AG04449 (cell line): ENCODE data around the gene AIP.

Experiments used
- CTCF ChIA-PET: fragments of 350-600 bp; formaldehyde crosslinking; extraction: SDS; loops from one replicate; lab custom pipeline; 2021; ENCODE audit warnings: antibody characterized with exemption; lab: Yijun Ruan, JAX
- POLR2A ChIA-PET: fragments of 400-600, 350-600 bp; formaldehyde crosslinking; extraction: SDS; loops from one replicate; lab custom pipeline; 2020; ENCODE audit warnings: antibody characterized with exemption, inconsistent platforms; lab: Yijun Ruan, JAX
- DNase-seq: peaks from one replicate; pipeline ENCODE4 v3.0.0-alpha.2; 2010; ENCODE audit warnings: low read depth, low spot score
- H3K4me3 ChIP-seq: 2 replicates; pipeline ENCODE4 v1.5.1; 2011; ENCODE audit warnings: low read depth, mild to moderate bottlenecking, control low read depth, low read length
- CTCF ChIP-seq: IDR thresholded peaks from one replicate; pipeline ENCODE4 v1.5.1; 2011; ENCODE audit warnings: mild to moderate bottlenecking, moderate library complexity, low read length, control low read depth, inconsistent platforms; ENCODE audit not compliant: insufficient read depth; ENCODE audit errors: missing control alignments

Gene AIP

DNA sequence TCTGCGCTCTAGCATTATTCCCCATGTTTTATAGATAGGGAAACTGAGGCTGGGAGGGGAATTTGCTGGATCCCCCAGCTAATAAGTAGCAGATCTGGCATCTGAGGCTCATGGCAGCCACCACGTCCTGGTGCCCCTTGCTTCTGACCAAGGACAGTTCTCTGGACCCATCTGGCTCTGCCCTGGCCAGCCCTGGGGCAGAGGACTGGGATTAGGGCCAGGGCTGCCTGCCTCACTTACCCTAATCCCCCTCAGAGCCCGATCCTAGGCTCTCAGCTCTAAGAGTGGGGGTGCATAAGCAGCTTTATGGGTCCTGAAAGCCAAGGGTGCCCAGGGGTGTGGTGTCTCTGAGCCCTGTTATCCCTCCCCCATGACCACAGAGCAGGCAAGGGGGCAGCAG, 27.8 kb upstream of the AIP start, which contains the start of gene CABP4:
Gene CABP4 (plus strand): TSS at position 301 of the 400 bp plus-strand sequence. CDS start 70 bp downstream, at position 371.
- no peak within 1 kb of the TSS for H3K4me3 ChIP-seq
- no peak for DNase-seq
- ChIA-PET CTCF (interaction anchor here (0.9 kb wide), 1 partner anchor 51 kb away, joined by 3 read pairs; no protein-coding TSS in a partner anchor), POLR2A (no interaction called here)
- TF ChIP-seq CTCF = no peak

- CTCF ChIA-PET = interaction anchor here (1.2 kb wide), 1 partner anchor 54 kb away, joined by 5 read pairs; the partner anchor contains the start of gene PPP1CA
- POLR2A ChIA-PET = no interaction called here
- no peak for TF ChIP-seq CTCF
- DNase-seq = no peak
- H3K4me3 ChIP-seq = no peak overlapping the region
These were observed 26.6 kb upstream of the AIP start for GRCh38 chr11:67456068-67456705.

- no peak overlapping the region for H3K4me3 ChIP-seq
- ChIA-PET POLR2A (no interaction called here), CTCF (no interaction called here)
- TF ChIP-seq CTCF = no peak
- DNase-seq = no peak
These were observed 25.4 kb upstream of the AIP start for GRCh38 chr11:67457453-67457852.

DNA sequence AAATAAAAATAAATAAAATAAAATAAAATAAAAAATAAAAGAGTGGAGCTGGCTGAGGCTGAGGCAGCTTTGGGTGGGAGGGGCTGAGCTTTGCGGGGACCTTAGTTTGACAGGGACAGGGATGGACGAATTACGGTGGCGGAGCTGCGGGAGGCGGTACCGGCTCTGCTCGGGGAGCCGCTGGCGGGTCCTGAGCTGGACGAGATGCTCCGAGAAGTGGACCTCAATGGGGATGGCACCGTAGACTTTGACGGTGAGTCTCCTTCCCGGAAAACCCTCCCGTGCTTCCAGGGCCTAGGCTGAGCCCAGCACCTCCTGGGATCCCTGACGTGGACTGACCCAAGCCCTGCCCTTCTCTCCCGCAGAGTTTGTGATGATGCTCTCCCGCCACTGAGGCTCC, 24.6 kb upstream of the AIP start:
- ChIA-PET CTCF (no interaction called here), POLR2A (interaction anchor here (0.6 to 1.5 kb wide), 2 partner anchors 10 to 21 kb away, joined by 3 to 8 read pairs; no protein-coding TSS in a partner anchor)
- no peak overlapping the region for H3K4me3 ChIP-seq
- no peak for TF ChIP-seq CTCF
- no peak for DNase-seq

DNA sequence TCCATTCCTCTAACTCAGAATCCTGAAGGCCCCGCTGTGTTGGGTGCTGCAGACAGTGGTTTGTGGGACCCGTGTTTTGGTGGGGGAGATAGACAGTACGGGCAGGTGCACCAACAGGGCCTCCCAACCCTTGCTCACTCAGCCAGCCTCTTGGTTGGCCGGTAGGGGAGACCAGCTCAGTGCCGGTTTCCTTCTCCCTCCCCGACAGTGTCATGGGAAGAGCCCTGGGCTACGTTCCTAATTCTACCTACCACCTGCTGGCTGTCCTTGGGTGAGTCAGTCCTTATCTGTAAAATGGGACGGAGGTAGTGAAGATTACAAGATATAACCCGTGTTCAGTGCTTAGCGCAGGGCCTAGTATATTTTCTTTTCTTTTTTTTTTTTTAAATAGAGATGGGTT, 19.6 kb upstream of the AIP start:
- POLR2A ChIA-PET = no interaction called here
- DNase-seq = no peak
- TF ChIP-seq CTCF = no peak
- H3K4me3 ChIP-seq = no peak overlapping the region
- CTCF ChIA-PET = no interaction called here

DNA sequence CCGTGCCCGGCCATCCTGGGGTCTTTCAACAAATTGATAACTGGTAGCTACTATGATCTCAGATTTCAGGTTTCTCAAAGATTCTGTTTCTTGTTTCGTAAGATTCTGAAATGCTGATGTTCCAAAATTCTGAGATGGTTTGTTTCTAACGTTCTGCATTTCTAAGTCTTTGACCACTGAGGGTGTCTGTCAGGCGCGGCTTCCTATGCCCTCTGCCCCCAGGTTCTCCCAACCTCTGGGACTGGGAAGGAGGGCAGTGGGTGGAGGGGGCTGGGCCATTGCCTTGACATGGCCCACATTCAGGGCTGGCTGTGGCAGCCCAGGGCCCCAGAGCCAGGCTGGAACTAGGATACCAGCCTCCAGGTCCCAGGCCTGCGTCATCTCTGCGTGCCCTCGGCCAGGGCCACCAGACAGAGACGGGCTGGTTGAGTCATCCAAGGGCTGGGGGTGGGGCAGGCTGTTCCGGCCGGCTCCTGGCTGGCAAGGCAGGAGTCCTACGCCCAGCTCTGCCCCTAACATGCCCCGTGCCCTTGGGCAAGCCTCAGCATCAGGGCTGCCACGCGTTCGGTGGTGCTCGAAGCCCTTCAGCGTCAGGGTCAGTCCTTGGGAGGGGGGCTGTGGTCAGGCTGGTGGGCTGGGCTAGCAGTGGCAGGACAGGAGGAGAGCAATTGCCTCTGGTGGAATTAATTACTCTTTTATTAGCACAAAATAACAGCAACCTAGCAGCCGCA, 19.0 kb upstream of the AIP start:
- POLR2A ChIA-PET = no interaction called here
- CTCF ChIA-PET = no interaction called here
- no peak for TF ChIP-seq CTCF
- peak overlapping the region; percentile 70 for H3K4me3 ChIP-seq
- DNase-seq = no peak
